NCI-H187 treated with DMSO at 0.1 percent for 48 hours (cell line): ENCODE data around the gene CORO6.
"Not testable (repeated sequence)": the region's sequence is repeated elsewhere in the genome, so short reads cannot be mapped to it uniquely, and the experiment has no call there.

Source experiments
- DNase-seq: peaks from one replicate; lab custom pipeline; 2025; lab: John Stamatoyannopoulos, UW

The CORO6 gene

DNA sequence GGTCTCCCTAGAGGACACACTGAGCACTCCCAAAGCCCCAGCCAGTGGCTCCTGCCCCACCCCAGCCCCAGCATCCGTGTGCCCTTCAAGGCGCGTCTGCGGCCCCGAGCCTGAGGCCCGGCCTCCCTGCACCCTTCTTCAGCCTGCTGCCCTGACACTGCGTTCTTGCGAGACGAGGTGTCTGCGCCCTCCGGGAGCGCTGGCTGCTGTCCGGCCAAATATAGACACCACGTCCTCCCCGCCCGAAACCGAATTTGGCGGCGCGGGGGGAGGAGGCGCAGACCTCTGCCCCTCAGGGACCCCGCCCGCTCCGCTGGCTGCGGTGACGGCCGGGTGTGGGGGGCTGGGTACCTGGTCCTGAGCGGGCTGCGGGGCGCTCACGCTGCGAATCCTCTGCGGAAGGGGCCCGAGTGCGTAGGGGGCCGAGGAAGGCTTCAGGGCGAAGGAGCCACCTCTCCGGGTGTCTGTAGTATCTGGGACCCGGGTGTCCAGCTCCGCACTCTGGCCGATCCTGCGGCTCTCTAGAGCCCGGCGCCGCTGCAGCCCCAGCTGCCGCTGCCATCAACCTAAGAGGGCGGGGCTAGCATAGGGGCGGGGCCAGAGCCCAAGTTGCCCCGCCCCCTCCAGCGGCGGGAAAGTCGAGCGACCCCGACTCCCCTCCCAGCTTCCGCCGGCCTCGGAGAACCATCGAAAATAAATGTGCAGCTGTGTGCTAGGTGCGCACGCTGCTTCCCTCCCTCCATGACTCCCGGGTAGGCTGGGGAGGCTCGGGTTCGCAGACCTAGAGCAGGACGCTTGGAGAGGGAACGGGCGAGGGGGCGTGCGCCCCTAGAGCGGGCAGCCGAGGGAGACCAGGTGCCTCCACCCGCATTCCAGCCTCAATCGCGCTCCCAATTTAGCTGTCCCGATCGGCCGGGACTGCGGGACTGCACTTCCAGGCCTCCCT, at the start of gene CORO6:
CORO6 (minus strand) TSS at position 576 of the 946 bp plus-strand sequence. CDS start 1,491 bp downstream, outside the sequence.
- DNase-seq, result no peak

GRCh38 chr17:29671661-29672060, 48.9 kb upstream of the CORO6 start:
- no peak for DNase-seq

- no peak for DNase-seq
Measured at GRCh38 chr17:29669266-29669665, 46.6 kb upstream of the CORO6 start.

GRCh38 chr17:29667969-29668368, 45.3 kb upstream of the CORO6 start:
- no peak for DNase-seq

DNA sequence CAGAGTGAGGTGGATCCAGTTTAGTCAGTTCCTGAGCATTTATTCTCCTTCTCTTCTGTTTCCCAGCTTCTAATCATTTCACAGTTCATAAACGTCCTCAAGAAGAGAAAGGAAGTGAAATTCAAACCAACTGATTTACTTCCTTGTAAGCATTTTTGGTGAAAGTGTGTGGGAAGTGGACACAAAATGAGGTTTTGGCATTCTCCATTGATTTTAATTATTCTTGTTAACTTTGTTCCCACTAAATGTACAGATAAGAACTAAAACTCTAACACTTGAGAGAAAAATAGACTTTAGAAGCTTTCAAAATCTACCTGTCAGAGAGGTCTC, 42.7 kb upstream of the CORO6 start:
- no peak for DNase-seq

- DNase-seq, result no peak
Measured at GRCh38 chr17:29664743-29665480, 42.2 kb upstream of the CORO6 start.

DNA sequence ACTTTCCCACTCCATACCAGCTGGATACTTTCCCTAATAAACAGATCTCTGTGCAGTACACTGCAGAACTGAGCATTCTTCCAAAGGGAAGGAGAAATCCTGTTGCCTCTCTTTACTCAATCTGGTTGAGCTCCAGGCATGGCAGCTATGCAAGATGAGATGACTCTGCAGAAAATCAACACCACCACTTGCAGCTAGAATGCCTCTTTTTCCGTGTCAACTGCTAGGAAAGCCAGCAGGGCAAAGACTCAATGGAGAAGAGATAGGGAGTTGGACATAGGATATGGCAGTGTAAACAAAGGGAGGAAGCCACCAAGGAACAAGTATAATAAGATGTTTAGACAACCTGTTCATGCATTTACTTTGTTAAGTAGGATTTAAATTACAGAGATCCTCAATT, 40.4 kb upstream of the CORO6 start:
- no peak for DNase-seq

DNA sequence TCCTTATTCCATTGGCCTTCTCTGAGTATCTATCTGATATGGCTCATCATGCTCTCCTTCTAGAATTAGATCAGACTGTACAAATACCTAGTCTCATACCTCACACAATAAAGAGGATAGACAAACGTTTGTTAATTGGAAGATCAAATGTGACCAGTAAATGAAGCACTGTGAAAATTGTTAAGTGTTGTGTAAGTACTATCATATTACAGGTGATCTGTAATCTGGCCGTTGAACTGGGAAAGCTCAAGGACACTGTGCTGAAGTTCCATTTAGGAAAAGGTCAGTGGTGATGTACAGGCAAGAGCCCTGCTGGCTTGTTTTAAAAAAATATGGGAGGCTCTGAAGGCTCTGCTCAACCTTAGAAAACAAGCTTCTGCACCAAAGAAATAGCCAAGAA, 38.5 kb upstream of the CORO6 start:
- DNase-seq, result no peak

GRCh38 chr17:29659155-29659554, 36.4 kb upstream of the CORO6 start:
- no peak for DNase-seq

DNA sequence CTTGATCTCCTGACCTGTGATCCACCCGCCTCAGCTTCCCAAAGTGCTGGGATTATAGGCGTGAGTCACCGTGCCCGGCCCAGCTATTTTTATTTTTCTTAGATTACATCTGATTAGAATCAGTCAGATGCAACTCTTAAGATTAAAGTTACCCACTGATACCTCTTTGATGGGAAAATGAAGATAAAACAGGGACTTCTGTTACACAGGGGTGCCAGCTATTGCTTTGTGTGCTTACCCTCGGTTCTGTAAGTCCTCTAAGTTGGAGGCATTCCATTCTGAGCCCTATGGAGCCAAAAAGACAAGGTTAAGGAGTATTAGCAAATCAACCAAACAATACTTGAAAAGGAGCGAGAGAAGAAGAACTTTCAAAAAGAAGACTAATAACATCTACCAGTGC, 32.6 kb upstream of the CORO6 start:
- no peak for DNase-seq

DNA sequence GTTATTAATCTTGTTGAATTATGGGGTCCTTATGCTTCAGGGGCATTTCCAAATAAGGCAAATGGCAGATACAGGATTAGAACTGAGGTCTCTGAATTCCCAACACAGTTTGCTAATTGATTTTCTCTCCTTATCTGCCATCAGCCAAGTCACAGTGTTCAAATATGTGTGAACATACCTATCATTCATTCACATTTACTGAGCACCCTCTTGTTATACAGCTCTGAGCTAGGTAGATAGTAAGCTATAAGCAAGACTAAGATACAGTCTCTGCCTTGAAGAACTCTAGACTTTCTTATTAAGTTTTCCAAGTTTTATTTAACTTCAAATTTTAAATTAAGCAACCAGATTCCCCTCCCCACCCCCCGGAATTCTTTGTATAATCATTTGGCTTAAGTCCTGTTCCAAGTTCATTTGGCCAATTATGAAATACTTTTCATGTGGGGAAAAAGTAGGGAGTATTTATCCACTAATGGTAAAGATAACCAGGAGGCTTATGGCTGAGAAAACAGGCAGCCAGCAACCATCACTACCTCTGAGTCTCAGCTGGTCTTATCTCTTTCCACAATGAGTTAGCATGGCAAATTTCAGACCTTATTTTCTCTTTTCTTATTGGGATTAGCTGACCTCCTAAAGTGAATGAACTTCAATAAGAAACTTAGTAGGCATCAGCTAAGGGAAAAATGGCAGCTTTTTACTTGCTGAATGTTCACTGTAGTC, 31.4 kb upstream of the CORO6 start:
- no peak for DNase-seq

- no peak for DNase-seq
Measured at GRCh38 chr17:29652976-29653375, 30.3 kb upstream of the CORO6 start.

- DNase-seq, result not testable (repeated sequence)
Measured at GRCh38 chr17:29651913-29652312, 29.2 kb upstream of the CORO6 start.

- DNase-seq, result no peak
Measured at GRCh38 chr17:29650396-29650795, 27.7 kb upstream of the CORO6 start.

- no peak for DNase-seq
Measured at GRCh38 chr17:29649359-29649758, 26.6 kb upstream of the CORO6 start.

DNA sequence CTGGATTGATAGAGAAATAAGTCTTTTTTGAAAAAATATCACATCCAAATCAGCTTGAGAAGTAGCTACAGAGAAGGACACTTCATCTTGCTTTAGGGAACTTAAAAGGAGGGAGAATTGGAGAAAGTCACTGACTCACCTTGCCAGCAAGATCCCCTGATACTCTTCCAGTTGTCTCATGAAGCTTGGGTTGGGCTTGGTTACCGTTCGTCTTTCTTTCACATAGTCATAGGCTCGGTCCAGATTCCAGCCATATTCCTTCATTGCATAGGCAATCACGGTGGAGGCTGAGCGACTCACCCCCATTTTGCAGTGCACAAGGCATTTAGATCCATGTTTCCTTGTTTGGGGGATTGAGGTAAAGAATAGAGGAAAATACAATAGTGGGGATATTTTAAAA, 25.3 kb upstream of the CORO6 start:
- no peak for DNase-seq

GRCh38 chr17:29645515-29646051, 22.9 kb upstream of the CORO6 start:
- no peak for DNase-seq

DNA sequence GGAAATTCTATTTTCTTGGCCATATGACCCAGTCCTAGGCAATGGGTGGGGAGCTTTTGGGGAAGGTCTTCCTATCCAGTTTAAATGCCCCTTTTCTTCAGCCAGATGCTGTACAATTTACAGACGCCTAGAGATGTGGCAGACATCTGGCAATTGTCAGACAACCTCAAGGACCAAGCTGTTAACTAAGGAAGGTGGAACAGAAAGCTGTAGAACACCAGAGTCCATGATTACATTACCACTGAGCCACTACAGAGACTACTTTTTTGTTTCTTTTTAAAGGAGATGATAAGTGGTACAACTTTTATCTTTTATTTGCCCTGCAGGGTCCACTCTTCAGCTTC, 21.1 kb upstream of the CORO6 start:
- no peak for DNase-seq

- DNase-seq, result no peak
Measured at GRCh38 chr17:29642171-29642611, 19.5 kb upstream of the CORO6 start.

GRCh38 chr17:29640981-29641642, 18.4 kb upstream of the CORO6 start:
- DNase-seq, result no peak

DNA sequence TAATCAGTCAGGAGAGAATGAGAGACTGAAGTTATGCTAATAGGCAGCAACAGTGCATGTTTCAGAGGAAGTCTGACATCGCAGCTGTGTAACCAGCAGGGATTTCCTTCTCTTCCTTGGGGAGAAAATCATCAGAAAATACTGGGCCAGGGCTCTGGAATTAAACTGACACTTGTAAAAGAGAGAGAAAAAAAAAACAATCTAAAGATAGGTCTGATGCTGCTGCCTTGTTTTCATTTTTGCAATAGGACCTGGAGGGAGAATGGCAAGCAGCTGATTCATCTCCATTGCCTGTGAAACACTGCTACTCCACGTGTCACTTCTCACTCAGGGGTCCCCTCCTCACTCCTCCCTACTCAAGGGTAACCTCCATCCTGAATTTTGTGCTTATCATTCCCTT, 17.7 kb upstream of the CORO6 start:
- no peak for DNase-seq

GRCh38 chr17:29633886-29634285, 11.2 kb upstream of the CORO6 start:
- DNase-seq, result no peak
